ENCODE measurements around the gene TMEM117. TPM values are rescaled to one million over a fixed set of nuclear protein-coding genes. Genes with fewer than 3 reads are reported as not detected.

The TMEM117 gene
- total RNA-seq, 2 experiments from 2014 or later = 0.95 to 7.1 TPM

GRCh38 chr12:44088647-44089046, 252.8 kb downstream of the TMEM117 start:
- H3K9me3 ChIP-seq (ENCODE audit: low read length) = no peaks in the 10 kb centered on the region
- H3K27ac ChIP-seq (ENCODE audit: low read depth, low read length, poor library complexity, severe bottlenecking) = no peak overlapping the region
- intact Hi-C loops (cut with micrococcal nuclease; ENCODE audit: unreplicated experiment) = no loop called here
- H3K4me3 ChIP-seq (ENCODE audit: low read depth, low read length, poor library complexity, severe bottlenecking) = no peak overlapping the region
- H4K20me1 ChIP-seq (ENCODE audit: insufficient read depth, low read length) = no peaks in the 10 kb centered on the region
- DNase-seq (ENCODE audit: low spot score) = no peak
- H3K79me2 ChIP-seq (ENCODE audit: insufficient read depth, low read depth, low read length) = no peaks in the 10 kb centered on the region
- H3K9me2 ChIP-seq (ENCODE audit: insufficient read depth, low read length) = no peaks in the 10 kb centered on the region
- TF ChIP-seq EZH2phosphoT487 (IDR thresholded peaks at IDR 0.05; ENCODE audit: borderline replicate concordance, low read depth, low read length) = no peak
- no peak for TF ChIP-seq CTCF (conservative IDR thresholded peaks at IDR 0.05; ENCODE audit: low read length)
- POLR2A ChIA-PET = interaction anchor here (0.6 kb wide), 1 partner anchor 31 kb away, joined by 3 read pairs; no protein-coding TSS in a partner anchor
- no peaks in the 10 kb centered on the region for H3K36me3 ChIP-seq (ENCODE audit: insufficient read depth, low read length)
- H2AFZ ChIP-seq (ENCODE audit: low read length) = no peak overlapping the region
- H3K4me2 ChIP-seq (ENCODE audit: low read length) = no peak overlapping the region
- CTCF ChIA-PET (ENCODE audit: unreplicated experiment) = no interaction called here
- BruUV-seq (replicated peaks) = no TSS peak
- H3K4me1 ChIP-seq (ENCODE audit: insufficient read depth, low read length, poor library complexity, severe bottlenecking) = no peaks in the 10 kb centered on the region

GRCh38 chr12:44091948-44092606, 256.2 kb downstream of the TMEM117 start:
- no peaks in the 10 kb centered on the region for H3K4me1 ChIP-seq (ENCODE audit: insufficient read depth, low read length, poor library complexity, severe bottlenecking)
- BruUV-seq (replicated peaks) = no TSS peak
- TF ChIP-seq CTCF (conservative IDR thresholded peaks at IDR 0.05; ENCODE audit: low read length) = no peak
- H3K4me2 ChIP-seq (ENCODE audit: low read length) = no peak overlapping the region
- no peaks in the 10 kb centered on the region for H3K79me2 ChIP-seq (ENCODE audit: insufficient read depth, low read depth, low read length)
- H2AFZ ChIP-seq (ENCODE audit: low read length) = no peak overlapping the region
- H4K20me1 ChIP-seq (ENCODE audit: insufficient read depth, low read length) = no peaks in the 10 kb centered on the region
- no peaks in the 10 kb centered on the region for H3K9me3 ChIP-seq (ENCODE audit: low read length)
- ChIA-PET CTCF (ENCODE audit: unreplicated experiment) (no interaction called here), POLR2A (no interaction called here)
- H3K4me3 ChIP-seq (ENCODE audit: low read depth, low read length, poor library complexity, severe bottlenecking) = no peak overlapping the region
- no peak overlapping the region for H3K27ac ChIP-seq (ENCODE audit: low read depth, low read length, poor library complexity, severe bottlenecking)
- no peak for DNase-seq (ENCODE audit: low spot score)
- no peaks in the 10 kb centered on the region for H3K36me3 ChIP-seq (ENCODE audit: insufficient read depth, low read length)
- H3K9me2 ChIP-seq (ENCODE audit: insufficient read depth, low read length) = no peaks in the 10 kb centered on the region
- intact Hi-C loops (cut with micrococcal nuclease; ENCODE audit: unreplicated experiment) = no loop called here

- no peaks in the 10 kb centered on the region for H3K36me3 ChIP-seq (ENCODE audit: insufficient read depth, low read length)
- intact Hi-C loops (cut with micrococcal nuclease; ENCODE audit: unreplicated experiment) = no loop called here
- BruUV-seq (replicated peaks) = no TSS peak
- DNase-seq (ENCODE audit: low spot score) = no peak
- POLR2A ChIA-PET = interaction anchor here (0.7 kb wide), 1 partner anchor 13 kb away, joined by 4 read pairs; no protein-coding TSS in a partner anchor
- no peaks in the 10 kb centered on the region for H4K20me1 ChIP-seq (ENCODE audit: insufficient read depth, low read length)
- no peak overlapping the region for H3K4me3 ChIP-seq (ENCODE audit: low read depth, low read length, poor library complexity, severe bottlenecking)
- CTCF ChIA-PET (ENCODE audit: unreplicated experiment) = no interaction called here
- H3K4me2 ChIP-seq (ENCODE audit: low read length) = no peak overlapping the region
- no peaks in the 10 kb centered on the region for H3K4me1 ChIP-seq (ENCODE audit: insufficient read depth, low read length, poor library complexity, severe bottlenecking)
- H2AFZ ChIP-seq (ENCODE audit: low read length) = no peak overlapping the region
- no peaks in the 10 kb centered on the region for H3K9me2 ChIP-seq (ENCODE audit: insufficient read depth, low read length)
- no peaks in the 10 kb centered on the region for H3K79me2 ChIP-seq (ENCODE audit: insufficient read depth, low read depth, low read length)
- no peak overlapping the region for H3K27ac ChIP-seq (ENCODE audit: low read depth, low read length, poor library complexity, severe bottlenecking)
- no peak for TF ChIP-seq CTCF (conservative IDR thresholded peaks at IDR 0.05; ENCODE audit: low read length)
- TF ChIP-seq EZH2phosphoT487 (IDR thresholded peaks at IDR 0.05; ENCODE audit: borderline replicate concordance, low read depth, low read length) = no peak
- no peaks in the 10 kb centered on the region for H3K9me3 ChIP-seq (ENCODE audit: low read length)
These were observed 262.9 kb downstream of the TMEM117 start for GRCh38 chr12:44098786-44099185.

Data from OCI-LY7 (cell line).